GM21390 (cell line): Measurements from ENCODE around the gene USP24.

ENCODE experiments used
- ATAC-seq: cut with Tn5 transposase; IDR thresholded peaks from one replicate; pipeline ENCODE4 v1.9.1; 2021; ENCODE audit not compliant: unreplicated experiment

The USP24 gene, protein sequence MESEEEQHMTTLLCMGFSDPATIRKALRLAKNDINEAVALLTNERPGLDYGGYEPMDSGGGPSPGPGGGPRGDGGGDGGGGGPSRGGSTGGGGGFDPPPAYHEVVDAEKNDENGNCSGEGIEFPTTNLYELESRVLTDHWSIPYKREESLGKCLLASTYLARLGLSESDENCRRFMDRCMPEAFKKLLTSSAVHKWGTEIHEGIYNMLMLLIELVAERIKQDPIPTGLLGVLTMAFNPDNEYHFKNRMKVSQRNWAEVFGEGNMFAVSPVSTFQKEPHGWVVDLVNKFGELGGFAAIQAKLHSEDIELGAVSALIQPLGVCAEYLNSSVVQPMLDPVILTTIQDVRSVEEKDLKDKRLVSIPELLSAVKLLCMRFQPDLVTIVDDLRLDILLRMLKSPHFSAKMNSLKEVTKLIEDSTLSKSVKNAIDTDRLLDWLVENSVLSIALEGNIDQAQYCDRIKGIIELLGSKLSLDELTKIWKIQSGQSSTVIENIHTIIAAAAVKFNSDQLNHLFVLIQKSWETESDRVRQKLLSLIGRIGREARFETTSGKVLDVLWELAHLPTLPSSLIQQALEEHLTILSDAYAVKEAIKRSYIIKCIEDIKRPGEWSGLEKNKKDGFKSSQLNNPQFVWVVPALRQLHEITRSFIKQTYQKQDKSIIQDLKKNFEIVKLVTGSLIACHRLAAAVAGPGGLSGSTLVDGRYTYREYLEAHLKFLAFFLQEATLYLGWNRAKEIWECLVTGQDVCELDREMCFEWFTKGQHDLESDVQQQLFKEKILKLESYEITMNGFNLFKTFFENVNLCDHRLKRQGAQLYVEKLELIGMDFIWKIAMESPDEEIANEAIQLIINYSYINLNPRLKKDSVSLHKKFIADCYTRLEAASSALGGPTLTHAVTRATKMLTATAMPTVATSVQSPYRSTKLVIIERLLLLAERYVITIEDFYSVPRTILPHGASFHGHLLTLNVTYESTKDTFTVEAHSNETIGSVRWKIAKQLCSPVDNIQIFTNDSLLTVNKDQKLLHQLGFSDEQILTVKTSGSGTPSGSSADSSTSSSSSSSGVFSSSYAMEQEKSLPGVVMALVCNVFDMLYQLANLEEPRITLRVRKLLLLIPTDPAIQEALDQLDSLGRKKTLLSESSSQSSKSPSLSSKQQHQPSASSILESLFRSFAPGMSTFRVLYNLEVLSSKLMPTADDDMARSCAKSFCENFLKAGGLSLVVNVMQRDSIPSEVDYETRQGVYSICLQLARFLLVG (N-terminal part only)

DNA sequence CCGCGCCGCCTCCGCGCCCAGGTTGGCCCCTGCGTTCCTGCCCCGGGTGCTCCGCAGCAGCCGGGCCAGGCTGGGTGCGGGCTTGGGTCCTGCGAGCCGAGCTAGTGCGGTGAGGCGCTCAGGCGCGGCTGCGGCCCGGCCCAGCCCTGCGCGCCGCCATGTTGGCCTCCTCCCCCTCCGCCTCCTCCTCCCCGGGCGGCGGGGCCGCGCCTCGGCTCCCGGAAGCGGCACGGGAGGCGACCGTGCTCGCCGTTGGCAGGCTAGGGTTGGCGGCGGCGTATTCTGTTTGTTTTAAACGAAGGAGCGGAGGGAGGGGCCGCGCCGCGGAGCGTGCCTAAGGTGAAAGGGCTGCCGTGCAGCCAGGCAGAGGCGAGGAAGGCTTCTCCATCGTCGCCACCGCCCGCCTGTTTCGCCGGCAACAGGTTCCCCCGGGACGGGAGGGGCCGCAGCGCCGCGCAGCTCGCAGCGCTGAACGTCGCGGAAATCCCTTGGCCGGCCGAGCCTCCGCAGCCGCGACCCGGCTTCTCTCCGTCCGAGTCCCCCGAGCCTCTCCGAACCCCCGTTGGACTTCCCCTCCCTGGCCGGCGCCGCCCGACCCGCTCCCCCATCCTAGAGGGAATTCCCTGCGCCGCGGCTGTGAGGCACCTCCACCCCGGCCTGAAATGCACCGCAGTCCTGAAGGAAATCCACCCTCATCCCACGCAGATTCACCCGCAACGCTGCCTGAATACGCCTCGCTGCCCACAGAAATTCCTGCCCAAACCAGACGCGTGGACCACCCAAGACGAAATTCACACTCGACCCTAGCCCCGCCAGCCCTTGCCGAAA, at the start of gene USP24:
Gene USP24, minus strand, starts transcription at position 171 of the 828 bp plus-strand sequence. CDS start 251 bp downstream, outside the sequence.
- peak; percentile 75 for ATAC-seq

GRCh38 chr1:55262822-55263221, 47.7 kb upstream of the USP24 start:
- no peak for ATAC-seq

DNA sequence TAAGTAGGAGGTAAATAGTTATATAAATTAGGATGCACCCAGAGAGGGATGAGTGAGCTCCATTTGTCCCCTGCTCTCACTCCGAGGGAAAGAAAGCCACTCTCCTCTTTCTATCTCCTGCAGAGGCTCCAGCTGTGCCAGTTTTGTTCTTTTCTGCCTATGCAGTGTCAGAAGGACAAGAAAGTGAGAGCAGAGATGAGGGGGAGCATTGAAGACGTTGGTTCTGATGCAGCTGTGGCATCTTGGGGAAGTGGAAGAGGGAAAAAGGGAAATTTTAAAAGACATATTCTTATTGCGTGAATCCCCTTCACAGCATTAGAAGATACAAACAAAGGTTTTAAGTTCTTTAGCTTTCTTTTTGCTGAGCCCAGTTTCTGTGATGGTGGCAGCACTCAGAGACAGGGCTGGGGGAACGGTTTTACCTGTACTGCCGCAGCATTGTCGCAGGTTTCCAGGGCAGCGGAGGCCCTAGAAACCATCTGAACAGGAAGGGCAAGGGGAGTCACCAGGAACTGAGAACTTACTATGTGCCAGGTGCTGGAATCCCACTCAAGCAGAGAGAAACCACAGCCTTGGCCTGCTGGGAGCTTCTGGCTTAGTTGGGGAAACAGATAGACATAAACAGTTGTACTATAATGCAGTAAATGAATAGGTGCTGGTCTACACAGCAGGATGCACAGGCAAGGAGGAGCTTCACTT, 44.9 kb upstream of the USP24 start:
- ATAC-seq: peak; percentile 49

- peak; percentile 52 for ATAC-seq
These were observed 42.8 kb upstream of the USP24 start for GRCh38 chr1:55257958-55258357.

- no peak for ATAC-seq
These were observed 40.7 kb upstream of the USP24 start for GRCh38 chr1:55255901-55256300.

GRCh38 chr1:55252942-55253589, 37.9 kb upstream of the USP24 start:
- ATAC-seq: no peak

- no peak for ATAC-seq
These were observed 35.4 kb upstream of the USP24 start for GRCh38 chr1:55250399-55251075.

GRCh38 chr1:55249646-55250398, 34.7 kb upstream of the USP24 start:
- ATAC-seq: no peak

- no peak for ATAC-seq
These were observed 31.7 kb upstream of the USP24 start for GRCh38 chr1:55246896-55247295.

GRCh38 chr1:55246331-55246730, 31.2 kb upstream of the USP24 start:
- no peak for ATAC-seq

- ATAC-seq: no peak
These were observed 30.6 kb upstream of the USP24 start for GRCh38 chr1:55245781-55246180.

DNA sequence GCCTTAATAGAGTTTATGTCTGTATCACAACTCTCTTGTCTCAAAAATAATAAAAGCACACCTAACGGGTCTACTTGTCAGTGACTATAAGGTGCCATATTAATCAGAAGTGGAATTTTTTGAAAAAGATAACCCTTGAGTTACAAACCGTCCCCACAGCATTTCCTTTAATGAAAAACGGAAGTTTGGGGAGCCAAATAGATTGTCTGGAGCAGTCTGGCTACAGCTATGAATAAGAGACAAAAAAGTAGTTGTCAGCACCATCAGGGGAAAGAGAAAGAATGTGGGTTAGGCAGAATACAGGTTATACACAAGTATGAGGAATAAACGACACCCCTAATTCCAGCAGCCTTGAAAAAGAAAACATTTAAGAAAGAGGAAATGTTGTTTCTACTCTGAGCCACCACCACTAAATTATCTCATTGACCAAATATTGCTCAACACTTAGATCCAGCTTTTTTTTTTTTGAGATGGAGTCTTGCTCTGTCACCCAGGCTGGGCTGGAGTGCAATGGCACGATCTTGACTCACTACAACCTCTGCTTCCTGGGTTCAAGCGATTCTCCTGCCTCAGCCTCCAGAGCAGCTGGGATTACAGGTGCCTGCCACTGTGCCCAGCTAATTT, 29.4 kb upstream of the USP24 start:
- no peak for ATAC-seq

DNA sequence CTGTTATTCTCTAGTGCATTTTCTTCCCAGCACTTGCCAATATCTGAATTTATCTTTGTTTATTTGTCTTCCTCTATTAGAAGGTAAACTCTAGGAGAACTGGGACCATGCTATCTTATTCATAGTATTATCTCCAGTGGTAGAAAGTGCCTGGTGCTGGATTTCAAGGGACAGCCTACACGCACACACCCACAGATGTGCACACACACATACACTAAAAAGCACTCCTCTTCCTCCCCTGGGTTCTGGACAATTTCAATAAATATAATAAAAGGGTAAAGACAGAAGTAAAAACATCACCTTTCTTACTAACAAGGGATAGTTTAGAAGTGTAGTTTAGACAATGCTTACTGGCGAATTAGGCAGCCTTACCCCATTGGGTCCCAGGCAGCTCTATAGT, 28.5 kb upstream of the USP24 start:
- ATAC-seq: no peak

- ATAC-seq: no peak
These were observed 24.4 kb upstream of the USP24 start for GRCh38 chr1:55239548-55239947.

GRCh38 chr1:55235722-55236121, 20.6 kb upstream of the USP24 start:
- no peak for ATAC-seq

DNA sequence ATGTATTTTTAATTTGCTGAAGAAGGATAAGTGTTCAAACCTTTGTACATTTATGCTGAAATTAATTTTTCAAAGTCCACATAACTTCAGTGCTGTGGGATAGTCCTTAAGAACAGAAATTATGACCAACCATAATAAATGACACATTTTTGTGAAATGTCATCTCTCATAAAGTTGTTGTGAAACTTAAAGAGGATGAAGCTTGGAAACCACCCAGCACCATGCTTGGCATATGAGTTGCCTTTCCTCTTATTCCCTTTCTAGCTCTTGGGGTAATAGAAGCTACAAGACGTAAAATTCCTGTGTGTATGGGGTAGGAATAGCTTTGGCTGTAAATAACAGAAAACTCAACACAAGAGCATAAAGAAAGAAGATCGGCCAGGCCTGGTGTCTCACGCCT, 18.9 kb upstream of the USP24 start:
- ATAC-seq: no peak

GRCh38 chr1:55233145-55233777, 18.1 kb upstream of the USP24 start:
- ATAC-seq: no peak
